ENCODE data around the gene OSGIN1.

DNA sequence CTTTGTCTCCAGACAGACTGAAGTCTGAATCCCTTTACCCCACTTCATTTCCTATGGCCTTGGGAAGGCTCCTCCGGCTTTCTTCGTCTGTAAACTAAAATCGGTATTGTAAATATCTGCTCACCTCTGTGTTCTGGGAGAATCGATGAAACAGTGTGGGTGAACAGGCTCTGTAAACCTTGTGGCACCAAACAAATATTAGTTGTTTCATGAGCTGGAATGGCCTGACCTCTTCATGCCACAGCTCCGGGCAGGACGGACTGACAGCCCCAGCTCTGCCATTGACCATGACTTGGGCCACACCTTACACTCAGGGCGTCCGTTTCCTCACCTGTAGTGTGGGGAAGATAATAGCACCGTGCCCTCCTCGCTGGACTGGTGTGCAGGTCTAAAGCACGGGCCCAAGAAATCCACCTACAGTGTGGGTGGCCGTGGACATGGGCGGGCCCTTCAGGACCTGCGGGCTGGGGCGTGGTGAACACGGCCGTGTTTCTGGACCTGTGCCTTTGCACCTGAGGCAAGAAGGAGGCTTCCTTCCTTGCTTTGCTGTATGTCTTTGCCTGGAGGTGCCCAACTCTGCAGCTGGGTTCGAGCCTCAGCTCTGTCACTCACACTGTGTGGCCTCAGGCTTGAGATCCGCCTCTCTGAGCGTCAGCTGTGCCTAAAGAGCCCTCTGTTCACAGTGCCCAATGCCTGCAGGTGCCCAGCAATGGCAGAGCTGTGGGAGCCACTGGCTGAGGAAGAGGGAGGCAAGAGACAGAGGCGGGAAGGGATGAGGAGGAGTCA lies 6.1 kb upstream of the OSGIN1 start:
- TF ChIP-seq, protein P1, sequence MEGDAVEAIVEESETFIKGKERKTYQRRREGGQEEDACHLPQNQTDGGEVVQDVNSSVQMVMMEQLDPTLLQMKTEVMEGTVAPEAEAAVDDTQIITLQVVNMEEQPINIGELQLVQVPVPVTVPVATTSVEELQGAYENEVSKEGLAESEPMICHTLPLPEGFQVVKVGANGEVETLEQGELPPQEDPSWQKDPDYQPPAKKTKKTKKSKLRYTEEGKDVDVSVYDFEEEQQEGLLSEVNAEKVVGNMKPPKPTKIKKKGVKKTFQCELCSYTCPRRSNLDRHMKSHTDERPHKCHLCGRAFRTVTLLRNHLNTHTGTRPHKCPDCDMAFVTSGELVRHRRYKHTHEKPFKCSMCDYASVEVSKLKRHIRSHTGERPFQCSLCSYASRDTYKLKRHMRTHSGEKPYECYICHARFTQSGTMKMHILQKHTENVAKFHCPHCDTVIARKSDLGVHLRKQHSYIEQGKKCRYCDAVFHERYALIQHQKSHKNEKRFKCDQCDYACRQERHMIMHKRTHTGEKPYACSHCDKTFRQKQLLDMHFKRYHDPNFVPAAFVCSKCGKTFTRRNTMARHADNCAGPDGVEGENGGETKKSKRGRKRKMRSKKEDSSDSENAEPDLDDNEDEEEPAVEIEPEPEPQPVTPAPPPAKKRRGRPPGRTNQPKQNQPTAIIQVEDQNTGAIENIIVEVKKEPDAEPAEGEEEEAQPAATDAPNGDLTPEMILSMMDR (conservative IDR thresholded peaks at IDR 0.05 in 1 of 2, IDR thresholded peaks at IDR 0.05 in 1 of 2; ENCODE audit: extremely low read depth in 1 of 2, insufficient read depth in 1 of 2, low read depth in 1 of 2, low read length in 2 of 2), result no peak
- no peak for TF ChIP-seq EZH2 (IDR thresholded peaks at IDR 0.05; ENCODE audit: borderline replicate concordance, low read length)
